Nephron progenitor cell (in vitro differentiated cells): Measurements from ENCODE around the gene RANBP3L.

ENCODE experiments used
- DNase-seq: peaks from one replicate; pipeline ENCODE4 v3.0.0; 2021
- H3K27ac Mint-ChIP-seq: 2 replicates; pipeline ENCODE4 v1.8.0; 2021; ENCODE audit warnings: mild to moderate bottlenecking, moderate library complexity, mixed read lengths
- H3K27me3 Mint-ChIP-seq: 2 replicates; pipeline ENCODE4 v1.8.0; 2021; ENCODE audit warnings: mild to moderate bottlenecking, low read depth, mixed read lengths; ENCODE audit not compliant: poor library complexity
- H3K36me3 Mint-ChIP-seq: 2 replicates; pipeline ENCODE4 v1.8.0; 2021; ENCODE audit warnings: low read depth, mixed read lengths
- H3K4me1 Mint-ChIP-seq: 2 replicates; pipeline ENCODE4 v1.8.0; 2021; ENCODE audit warnings: mixed read lengths
- H3K4me3 Mint-ChIP-seq: 2 replicates; pipeline ENCODE4 v1.8.0; 2021; ENCODE audit warnings: mild to moderate bottlenecking, moderate library complexity, mixed read lengths
- H3K9me3 Mint-ChIP-seq: 2 replicates; pipeline ENCODE4 v1.8.0; 2021; ENCODE audit warnings: mild to moderate bottlenecking, moderate library complexity, mixed read lengths
- CTCF ChIP-seq: fragments of 200-600 bp; sonication (generic); IDR thresholded peaks from 2 replicates; pipeline ENCODE4 v1.5.0; 2021; ENCODE audit warnings: antibody characterized with exemption

RANBP3L gene

GRCh38 chr5:36209664-36210063 lies 92.0 kb downstream of the RANBP3L start:
- H3K4me3 Mint-ChIP-seq = no peak overlapping the region
- no peak for DNase-seq
- H3K36me3 Mint-ChIP-seq = peaks cover 31% of the 10 kb centered on the region
- no peaks in the 10 kb centered on the region for H3K4me1 Mint-ChIP-seq
- H3K27me3 Mint-ChIP-seq = no peaks in the 10 kb centered on the region
- no peaks in the 10 kb centered on the region for H3K9me3 Mint-ChIP-seq
- TF ChIP-seq CTCF = no peak
- H3K27ac Mint-ChIP-seq = no peak overlapping the region

GRCh38 chr5:36208786-36209185 lies 92.9 kb downstream of the RANBP3L start:
- Mint-ChIP-seq H3K4me3 (no peak overlapping the region), H3K36me3 (peaks cover 28% of the 10 kb centered on the region), H3K27ac (no peak overlapping the region), H3K27me3 (no peaks in the 10 kb centered on the region), H3K4me1 (no peaks in the 10 kb centered on the region), H3K9me3 (no peaks in the 10 kb centered on the region)
- TF ChIP-seq CTCF = no peak
- no peak for DNase-seq

- H3K4me1 Mint-ChIP-seq = no peaks in the 10 kb centered on the region
- no peak for TF ChIP-seq CTCF
- H3K27ac Mint-ChIP-seq = no peak overlapping the region
- no peak for DNase-seq
- no peak overlapping the region for H3K4me3 Mint-ChIP-seq
- H3K9me3 Mint-ChIP-seq = no peaks in the 10 kb centered on the region
- H3K36me3 Mint-ChIP-seq = peaks cover 29% of the 10 kb centered on the region
- H3K27me3 Mint-ChIP-seq = no peaks in the 10 kb centered on the region
Measured at GRCh38 chr5:36206913-36207312, 94.8 kb downstream of the RANBP3L start.

- no peaks in the 10 kb centered on the region for H3K27me3 Mint-ChIP-seq
- no peak for DNase-seq
- H3K9me3 Mint-ChIP-seq = no peaks in the 10 kb centered on the region
- peaks cover 28% of the 10 kb centered on the region for H3K36me3 Mint-ChIP-seq
- no peak overlapping the region for H3K4me3 Mint-ChIP-seq
- TF ChIP-seq CTCF = no peak
- no peaks in the 10 kb centered on the region for H3K4me1 Mint-ChIP-seq
- no peak overlapping the region for H3K27ac Mint-ChIP-seq
Measured at GRCh38 chr5:36205329-36205728, 96.4 kb downstream of the RANBP3L start.

GRCh38 chr5:36202521-36202961 lies 99.2 kb downstream of the RANBP3L start:
- DNase-seq = no peak
- TF ChIP-seq CTCF = no peak
- no peaks in the 10 kb centered on the region for H3K27me3 Mint-ChIP-seq
- H3K27ac Mint-ChIP-seq = no peak overlapping the region
- H3K4me1 Mint-ChIP-seq = no peaks in the 10 kb centered on the region
- H3K9me3 Mint-ChIP-seq = no peaks in the 10 kb centered on the region
- H3K4me3 Mint-ChIP-seq = no peak overlapping the region
- H3K36me3 Mint-ChIP-seq = peaks cover 41% of the 10 kb centered on the region

- no peaks in the 10 kb centered on the region for H3K27me3 Mint-ChIP-seq
- no peak for DNase-seq
- H3K36me3 Mint-ChIP-seq = peaks cover 43% of the 10 kb centered on the region
- TF ChIP-seq CTCF = no peak
- no peak overlapping the region for H3K27ac Mint-ChIP-seq
- no peaks in the 10 kb centered on the region for H3K9me3 Mint-ChIP-seq
- H3K4me3 Mint-ChIP-seq = no peak overlapping the region
- no peaks in the 10 kb centered on the region for H3K4me1 Mint-ChIP-seq
Measured at GRCh38 chr5:36200513-36200912, 101.2 kb downstream of the RANBP3L start.
